PC-3 (cell line): ENCODE data around the gene MS4A13.

ENCODE experiments used
- EZH2 ChIP-seq: fragments of 300-600 bp; sonication (generic); IDR thresholded peaks from one replicate; pipeline ENCODE4 v1.6.1; 2017; ENCODE audit warnings: antibody characterized with exemption, mild to moderate bottlenecking, low read length; ENCODE audit not compliant: unreplicated experiment
- EZH2phosphoT487 ChIP-seq: fragments of 300-600 bp; sonication (generic); IDR thresholded peaks from 2 replicates; pipeline ENCODE4 v1.6.1; 2018; ENCODE audit warnings: mild to moderate bottlenecking, antibody characterized with exemption, low read length, borderline replicate concordance
- TF ChIP-seq, protein P1 (sequence below): fragments of 300-600 bp; sonication (generic); conservative IDR thresholded peaks from 2 replicates; pipeline ENCODE4 v1.5.1; 2017; ENCODE audit warnings: antibody characterized with exemption, low read depth, mild to moderate bottlenecking, low read length

DNA sequence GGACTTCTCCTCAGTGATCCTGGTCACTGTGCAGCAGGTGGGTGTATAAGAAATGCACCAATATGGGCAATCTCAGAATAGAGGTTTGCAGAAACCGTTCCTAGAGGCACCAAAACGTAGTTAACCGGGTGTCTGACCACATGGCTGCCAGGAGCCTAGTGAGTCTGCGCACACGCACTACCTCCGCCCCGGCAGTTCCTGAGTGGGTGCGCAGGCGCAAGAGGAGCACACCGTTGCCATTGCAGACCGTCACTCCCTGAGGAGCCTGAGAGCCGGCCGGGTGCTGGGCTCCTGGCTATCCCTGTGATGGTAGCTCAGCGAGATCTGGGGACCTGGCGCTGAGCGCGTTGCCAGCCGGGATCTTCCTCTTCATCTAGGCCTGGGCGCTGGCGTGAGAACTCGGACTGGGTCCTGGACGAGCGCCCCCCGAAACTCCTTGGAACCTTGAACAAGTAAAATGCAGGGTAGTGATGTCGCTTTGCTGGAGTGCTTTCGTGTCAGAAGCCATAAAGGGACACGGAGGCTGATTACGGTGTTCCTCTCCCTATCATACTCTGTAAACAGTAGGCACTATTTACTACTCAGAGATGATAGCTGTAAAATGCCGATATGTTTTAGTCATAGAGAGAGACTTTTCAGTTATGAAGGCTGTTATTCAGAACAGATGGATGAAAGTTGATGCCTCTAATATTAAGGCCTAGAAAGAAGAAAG, at the start of gene MS4A13:
- TF ChIP-seq, protein P1, sequence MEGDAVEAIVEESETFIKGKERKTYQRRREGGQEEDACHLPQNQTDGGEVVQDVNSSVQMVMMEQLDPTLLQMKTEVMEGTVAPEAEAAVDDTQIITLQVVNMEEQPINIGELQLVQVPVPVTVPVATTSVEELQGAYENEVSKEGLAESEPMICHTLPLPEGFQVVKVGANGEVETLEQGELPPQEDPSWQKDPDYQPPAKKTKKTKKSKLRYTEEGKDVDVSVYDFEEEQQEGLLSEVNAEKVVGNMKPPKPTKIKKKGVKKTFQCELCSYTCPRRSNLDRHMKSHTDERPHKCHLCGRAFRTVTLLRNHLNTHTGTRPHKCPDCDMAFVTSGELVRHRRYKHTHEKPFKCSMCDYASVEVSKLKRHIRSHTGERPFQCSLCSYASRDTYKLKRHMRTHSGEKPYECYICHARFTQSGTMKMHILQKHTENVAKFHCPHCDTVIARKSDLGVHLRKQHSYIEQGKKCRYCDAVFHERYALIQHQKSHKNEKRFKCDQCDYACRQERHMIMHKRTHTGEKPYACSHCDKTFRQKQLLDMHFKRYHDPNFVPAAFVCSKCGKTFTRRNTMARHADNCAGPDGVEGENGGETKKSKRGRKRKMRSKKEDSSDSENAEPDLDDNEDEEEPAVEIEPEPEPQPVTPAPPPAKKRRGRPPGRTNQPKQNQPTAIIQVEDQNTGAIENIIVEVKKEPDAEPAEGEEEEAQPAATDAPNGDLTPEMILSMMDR = no peak
- no peak for TF ChIP-seq EZH2phosphoT487
- no peak for TF ChIP-seq EZH2
